ENCODE data around the gene KPNA2. TPM values are rescaled to one million over a fixed set of nuclear protein-coding genes. Genes with fewer than 3 reads are reported as not detected.

KPNA2 gene
- total and polyA plus RNA-seq, 2 of the 13 experiments (the other 11 are each of a cell fraction or from before 2014, with no cell fraction given): 111 to 305 TPM

GRCh38 chr17:68035523-68036303 lies at the start of gene KPNA2 (continued):
- no peak for TF ChIP-seq THRA (CRISPR knock-in tag; IDR thresholded peaks at IDR 0.05; ENCODE audit: borderline replicate concordance)
- peak; percentile 76 for TF ChIP-seq SRSF1 (optimal IDR thresholded peaks at IDR 0.05; ENCODE audit: low read depth, low read length)
- peak; percentile 63; the same call in 1 of the 2 replicates for TF ChIP-seq MTF1 (CRISPR knock-in tag; IDR thresholded peaks at IDR 0.05)
- 0 out of 2 replicates have a peak, but pooled peaks have one; percentile 69 for TF ChIP-seq PITX1 (CRISPR knock-in tag; IDR thresholded peaks at IDR 0.05)
- TF ChIP-seq PRPF4 (IDR thresholded peaks at IDR 0.05; ENCODE audit: low read depth, low read length, poor library complexity, severe bottlenecking): no peak
- TF ChIP-seq PCBP2 (optimal IDR thresholded peaks at IDR 0.05; ENCODE audit: low read depth, low read length, poor library complexity, severe bottlenecking): no peak
- TF ChIP-seq PHF8 (CRISPR knock-in tag; IDR thresholded peaks at IDR 0.05): peak; percentile 100
- TF ChIP-seq MAFF (IDR thresholded peaks at IDR 0.05; ENCODE audit: low read depth, low read length): no peak; the same call in 1 of the 2 replicates
- TF ChIP-seq MIER2 (CRISPR knock-in tag; IDR thresholded peaks at IDR 0.05): no peak
- TF ChIP-seq ZBTB43 (CRISPR knock-in tag; conservative IDR thresholded peaks at IDR 0.05): peak; percentile 71; the same call in 1 of the 2 replicates
- TF ChIP-seq ZNF878 (CRISPR knock-in tag; IDR thresholded peaks at IDR 0.05): peak; percentile 90
- TF ChIP-seq ZNF205 (CRISPR knock-in tag; IDR thresholded peaks at IDR 0.05): no peak; the same call in 1 of the 2 replicates
- TF ChIP-seq HMGXB4 (CRISPR knock-in tag; IDR thresholded peaks at IDR 0.05; ENCODE audit: borderline replicate concordance in 1 of 2, low read depth in 1 of 2): peak; percentile 71 to 97; a peak in 3 of 4 replicates
- TF ChIP-seq ZNF672 (CRISPR knock-in tag; IDR thresholded peaks at IDR 0.05): no peak
- TF ChIP-seq ZNF253 (CRISPR knock-in tag; IDR thresholded peaks at IDR 0.05; ENCODE audit: borderline replicate concordance): peak; percentile 65; the same call in 1 of the 2 replicates

Measured in HepG2 (cell line).